HG02678 (cell line): ENCODE measurements around the gene INSYN1.
"Not testable (repeated sequence)": the region's sequence is repeated elsewhere in the genome, so short reads cannot be mapped to it uniquely, and the experiment has no call there.

Source experiments
- ATAC-seq: cut with Tn5 transposase; IDR thresholded peaks from one replicate; pipeline ENCODE4 v1.9.1; 2021; ENCODE audit warnings: mild to moderate bottlenecking, moderate library complexity; ENCODE audit not compliant: unreplicated experiment

Gene INSYN1

GRCh38 chr15:73753250-73754130 lies at the start of gene INSYN1:
TSS of gene INSYN1 (minus strand) at chr15:73753351. CDS start at chr15:73751130, 2,221 bp downstream.
- no peak for ATAC-seq

- no peak for ATAC-seq
These were observed 49.4 kb upstream of the INSYN1 start for GRCh38 chr15:73802431-73803041.

GRCh38 chr15:73800662-73801345 lies 47.7 kb upstream of the INSYN1 start:
- ATAC-seq = no peak

GRCh38 chr15:73799466-73799865 lies 46.3 kb upstream of the INSYN1 start:
- ATAC-seq = no peak

- ATAC-seq = no peak
These were observed 44.4 kb upstream of the INSYN1 start for GRCh38 chr15:73797366-73798158.

- no peak for ATAC-seq
These were observed 43.2 kb upstream of the INSYN1 start for GRCh38 chr15:73796331-73796831.

GRCh38 chr15:73794443-73795133 lies 41.4 kb upstream of the INSYN1 start:
- no peak for ATAC-seq

- not testable (repeated sequence) for ATAC-seq
These were observed 39.9 kb upstream of the INSYN1 start for GRCh38 chr15:73792899-73793541.

GRCh38 chr15:73792415-73792814 lies 39.3 kb upstream of the INSYN1 start:
- ATAC-seq = no peak

GRCh38 chr15:73789521-73790240 lies 36.5 kb upstream of the INSYN1 start:
- no peak for ATAC-seq

GRCh38 chr15:73787621-73788020 lies 34.5 kb upstream of the INSYN1 start:
- no peak for ATAC-seq

GRCh38 chr15:73786538-73786937 lies 33.4 kb upstream of the INSYN1 start:
- no peak for ATAC-seq

- ATAC-seq = not testable (repeated sequence)
These were observed 32.3 kb upstream of the INSYN1 start for GRCh38 chr15:73785256-73786014.

GRCh38 chr15:73784291-73784690 lies 31.1 kb upstream of the INSYN1 start:
- no peak for ATAC-seq

GRCh38 chr15:73782344-73782959 lies 29.3 kb upstream of the INSYN1 start:
- ATAC-seq = no peak

GRCh38 chr15:73781038-73781925 lies 28.1 kb upstream of the INSYN1 start:
- no peak for ATAC-seq

- no peak for ATAC-seq
These were observed 26.8 kb upstream of the INSYN1 start for GRCh38 chr15:73779974-73780373.
